AG04450 (cell line): Measurements from ENCODE around the gene IGSF9. TPM values are rescaled to one million over a fixed set of nuclear protein-coding genes. Genes with fewer than 3 reads are reported as not detected.

Source experiments
- CTCF ChIA-PET: fragments of 300-600, 350-600 bp; formaldehyde crosslinking; extraction: SDS; loops from one replicate; lab custom pipeline; 2022; ENCODE audit warnings: antibody characterized with exemption, inconsistent platforms; lab: Charles Lee
- POLR2A ChIA-PET: fragments of 350-600 bp; formaldehyde crosslinking; extraction: SDS; loops from one replicate; lab custom pipeline; 2021; ENCODE audit warnings: antibody characterized with exemption, inconsistent platforms; lab: Yijun Ruan, JAX
- DNase-seq: peaks from one replicate; pipeline ENCODE4 v3.0.0-alpha.2; 2011; ENCODE audit warnings: low read depth, low spot score
- H3K27ac ChIP-seq: one replicate; pipeline ENCODE4 v1.5.1; 2012; ENCODE audit warnings: low read depth, low read length, control low read depth
- H3K27me3 ChIP-seq: one replicate; pipeline ENCODE4 v1.6.0; 2012; ENCODE audit warnings: low read length; ENCODE audit not compliant: control insufficient read depth, insufficient read depth
- H3K4me3 ChIP-seq: 2 replicates; pipeline ENCODE4 v1.5.1; 2011; ENCODE audit warnings: mild to moderate bottlenecking, low read depth, low read length, control low read depth
- H3K9me3 ChIP-seq: 2 replicates; pipeline ENCODE4 v1.5.1; 2012; ENCODE audit warnings: low read length; ENCODE audit not compliant: control insufficient read depth, insufficient read depth
- CTCF ChIP-seq: IDR thresholded peaks from 2 replicates; pipeline ENCODE4 v1.5.1; 2011; ENCODE audit warnings: low read depth, low read length, control low read depth, inconsistent platforms
- polyA plus RNA-seq: library from polyadenylated mRNA; depleted of rRNA; stranded (reverse); fragments of >200 nt; gene quantifications from 2 replicates; pipeline ENCODE4 v1.2.3, GENCODE V29; 2011

The IGSF9 gene
- polyA plus RNA-seq, 1 experiment: not detected

- POLR2A ChIA-PET: interaction anchor here (0.9 to 1.6 kb wide), 5 partner anchors 9 to 117 kb away, joined by 3 to 5 read pairs (median 3); no protein-coding TSS in a partner anchor
- no peak for DNase-seq
Measured at GRCh38 chr1:159924025-159924790, 21.2 kb downstream of the IGSF9 start.

GRCh38 chr1:159923203-159924024, 22.0 kb downstream of the IGSF9 start:
- ChIA-PET CTCF (interaction anchor here (0.6 to 7.6 kb wide), 10 partner anchors 14 to 162 kb away, joined by 3 to 91 read pairs (median 3); partner anchors contain the start of gene IGSF9), POLR2A (interaction anchor here (0.9 to 1.2 kb wide), 6 partner anchors 10 to 175 kb away, joined by 3 to 8 read pairs (median 3); partner anchors contain the start of gene IGSF8)
- Histone ChIP-seq H3K9me3 (peaks cover 4% of the 10 kb centered on the region; the same call in 1 of the 2 replicates), H3K4me3 (peak overlapping the region; percentile 97), H3K27ac (peak overlapping the region; percentile 97), H3K27me3 (no peaks in the 10 kb centered on the region)
- TF ChIP-seq CTCF: no peak
- DNase-seq: no peak

More at GRCh38 chr1:159924025-159924790, 21.2 kb downstream of the IGSF9 start:
- Histone ChIP-seq H3K27me3 (no peaks in the 10 kb centered on the region), H3K4me3 (peak overlapping the region; percentile 97), H3K9me3 (peaks cover 4% of the 10 kb centered on the region; the same call in 1 of the 2 replicates), H3K27ac (peak overlapping the region; percentile 97)
- CTCF ChIA-PET: interaction anchor here (1.0 to 7.6 kb wide), 8 partner anchors 13 to 162 kb away, joined by 3 to 91 read pairs (median 4); partner anchors contain the start of gene IGSF9
- no peak; the same call in 1 of the 2 replicates for TF ChIP-seq CTCF

GRCh38 chr1:159922511-159923202, 22.8 kb downstream of the IGSF9 start:
- Histone ChIP-seq H3K27ac (peak overlapping the region; percentile 97), H3K4me3 (peak overlapping the region; percentile 97), H3K27me3 (no peaks in the 10 kb centered on the region), H3K9me3 (peaks cover 4% of the 10 kb centered on the region; the same call in 1 of the 2 replicates)
- ChIA-PET POLR2A (interaction anchor here (0.6 to 1.2 kb wide), 5 partner anchors 10 to 1369 kb away, joined by 3 to 8 read pairs (median 3); partner anchors contain the start of gene IGSF8), CTCF (interaction anchor here (0.6 to 7.6 kb wide), 7 partner anchors 13 to 163 kb away, joined by 3 to 91 read pairs (median 4); no protein-coding TSS in a partner anchor)
- no peak for TF ChIP-seq CTCF
- DNase-seq: no peak

- CTCF ChIA-PET: interaction anchor here (1.1 to 7.6 kb wide), 3 partner anchors 14 to 123 kb away, joined by 3 to 91 read pairs (median 17); no protein-coding TSS in a partner anchor
Measured at GRCh38 chr1:159921700-159922504, 23.5 kb downstream of the IGSF9 start.

More at GRCh38 chr1:159921700-159922504, 23.5 kb downstream of the IGSF9 start:
- H3K27ac ChIP-seq: peak overlapping the region; percentile 39
- DNase-seq: no peak
- peaks cover 4% of the 10 kb centered on the region; the same call in 1 of the 2 replicates for H3K9me3 ChIP-seq
- no peaks in the 10 kb centered on the region for H3K27me3 ChIP-seq
- TF ChIP-seq CTCF: no peak
- H3K4me3 ChIP-seq: peak overlapping the region; percentile 97
- POLR2A ChIA-PET: interaction anchor here (0.6 to 1.2 kb wide), 3 partner anchors 176 to 1369 kb away, joined by 3 to 4 read pairs (median 3); partner anchors contain the start of gene IGSF8
